Subcutaneous adipose tissue (tissue), 4 donors: Measurements from ENCODE around the gene SKIC8. TPM values are rescaled to one million over a fixed set of nuclear protein-coding genes. Genes with fewer than 3 reads are reported as not detected.

Source experiments
- CTCF ChIP-seq: fragments of 450-650 bp; IDR thresholded peaks from one replicate; pipeline ENCODE4 v1.5.1; 2016; ENCODE audit warnings: low read depth, mild to moderate bottlenecking, control low read depth, antibody characterized with exemption, moderate library complexity
- small RNA-seq: library from RNA; depleted of rRNA; stranded (forward); fragments of <200 nt; gene quantifications from one replicate; pipeline ENCODE3, GENCODE V24; 2016
- total RNA-seq, 4 donors: library from RNA; depleted of rRNA; stranded (reverse); fragments of >200 nt; gene quantifications; one replicate each; pipeline ENCODE4 v1.1.0, GENCODE V29; 2016

SKIC8 gene
- total RNA-seq, 4 donors from 2014 or later: 50.0 to 70.8 (median 64.3) TPM

GRCh38 chr15:78239811-78240210 lies 59.6 kb downstream of the SKIC8 start:
- no peak for TF ChIP-seq CTCF

GRCh38 chr15:78237146-78237545 lies 62.3 kb downstream of the SKIC8 start:
- TF ChIP-seq CTCF: no peak

- no peak for TF ChIP-seq CTCF
Observed at GRCh38 chr15:78236491-78236890, 62.9 kb downstream of the SKIC8 start.

GRCh38 chr15:78234515-78235040 lies 64.8 kb downstream of the SKIC8 start, which contains the start of gene ACSBG1:
Gene ACSBG1, minus strand, starts transcription at chr15:78234565. Its CDS starts 64 bp downstream, at chr15:78234501.
- TF ChIP-seq CTCF: no peak

- TF ChIP-seq CTCF: no peak
Observed at GRCh38 chr15:78233496-78233895, 65.9 kb downstream of the SKIC8 start.

Small RNAs within 50 kb of the gene (small RNA-seq; reads per million reads assigned to genes)
- not detected for gene AC090607.5

Other genes starting within 250 kb of the SKIC8 start
- gene TBC1D2B, start 221.9 kb downstream of the SKIC8 start, total RNA-seq: 100 to 1,000 TPM in 2 of 4 donors, 10 to 100 TPM in 2; 57.6 to 112 (median 101) TPM
- not detected for gene SH2D7, start 207.0 kb downstream of the SKIC8 start, total RNA-seq
- 1 to 10 TPM; 3.2 to 6.4 (median 5.9) TPM for gene CIB2, start 168.2 kb downstream of the SKIC8 start, total RNA-seq
- gene IDH3A, start 150.2 kb downstream of the SKIC8 start, total RNA-seq: 10 to 100 TPM; 51.5 to 96.8 (median 61.1) TPM
- gene ACSBG1, start 65.0 kb downstream of the SKIC8 start, total RNA-seq: not detected
- 10 to 100 TPM; 14.3 to 22.8 (median 17.7) TPM for gene DNAJA4, start 35.0 kb downstream of the SKIC8 start, total RNA-seq
- not detected for gene CRABP1, start 40.7 kb upstream of the SKIC8 start, total RNA-seq
- gene IREB2, start 138.6 kb upstream of the SKIC8 start, total RNA-seq: 10 to 100 TPM; 33.9 to 55.9 (median 44.1) TPM
- gene HYKK, start 208.0 kb upstream of the SKIC8 start, total RNA-seq: 10 to 100 TPM in 1 of 4 donors, 1 to 10 TPM in 3; 2.8 to 10.6 (median 6.9) TPM
- 100 to 1,000 TPM; 126 to 231 (median 127) TPM for gene PSMA4, start 240.8 kb upstream of the SKIC8 start, total RNA-seq